HCT116 (cell line): ENCODE data around the gene NEURL2. TPM values are rescaled to one million over a fixed set of nuclear protein-coding genes. Genes with fewer than 3 reads are reported as not detected.
A peak's percentile ranks its signal among the peaks of the same experiment; 100 is the strongest.

Experiments used
- ATAC-seq: fragments of 200-7000 bp; cut with Tn5 transposase; 2 replicates; pipeline ENCODE4 v1.9.1; 2020; ENCODE audit warnings: mild to moderate bottlenecking, moderate library complexity
- BruUV-seq: library from RNA; stranded (reverse); fragments of 400-500 nt; replicated peaks from 2 replicates; lab custom pipeline; 2021; lab: Mats Ljungman, UMichigan
- CTCF ChIA-PET: fragments of 300-600 bp; sonication (Branson Sonifier 250); formaldehyde crosslinking; loops from one replicate; lab custom pipeline; 2021; ENCODE audit warnings: antibody characterized with exemption; lab: Charles Lee
- POLR2A ChIA-PET: fragments of 300-600, 350-600 bp; sonication (Branson Sonifier 250); formaldehyde crosslinking; loops from one replicate; lab custom pipeline; 2021; ENCODE audit warnings: antibody characterized with exemption; lab: Charles Lee
- RAD21 ChIA-PET, 2 experiments: fragments of 300-600 bp; sonication (Branson Sonifier 250); formaldehyde crosslinking; loops; one replicate each; lab custom pipeline; 2023; ENCODE audit warnings: low total read pairs in 2 of 2; ENCODE audit not compliant: uncharacterized antibody in 2 of 2, unreplicated experiment in 2 of 2, low non-redundant PET in 1 of 2; lab: Charles Lee
- DNase-seq: peaks from one replicate; pipeline ENCODE4 v3.0.0-alpha.2; 2010; ENCODE audit warnings: low read depth, low spot score
- H2AFZ ChIP-seq: fragments of 200-600 bp; shearing (Covaris generic), sonication (generic); 2 replicates; pipeline ENCODE4 v1.6.1; 2017; ENCODE audit warnings: low read depth, mixed run types, mixed read lengths, antibody characterized with exemption, low read length; ENCODE audit not compliant: poor library complexity, severe bottlenecking
- H3K27ac ChIP-seq: 2 replicates; pipeline ENCODE4 v1.5.1; 2012; ENCODE audit warnings: low read depth, low read length
- H3K27me3 ChIP-seq: fragments of 200-600 bp; sonication (generic); 2 replicates; pipeline ENCODE4 v1.6.1; 2016; ENCODE audit warnings: mixed run types, low read length, mixed read lengths; ENCODE audit not compliant: insufficient read depth
- H3K36me3 ChIP-seq, 2 experiments: fragments of 200-500 bp in 1 of 2; fragments of 200-600 bp in 1 of 2; sonication (Bioruptor generic) in 1 of 2; sonication (generic) in 1 of 2; 2 replicates each; pipeline versions ENCODE4 v1.5.1 to v1.6.1; 2014 to 2016; ENCODE audit warnings: low read length in 2 of 2, inconsistent platforms in 1 of 2, mixed read lengths in 1 of 2, mixed run types in 1 of 2; ENCODE audit not compliant: insufficient read depth in 2 of 2, control insufficient read depth in 1 of 2
- H3K4me1 ChIP-seq, 2 experiments: fragments of 200-600 bp in 1 of 2; sonication (generic) in 1 of 2; 2 replicates each; pipeline versions ENCODE4 v1.5.1 to v1.6.1; 2012 to 2017; ENCODE audit warnings: low read length in 2 of 2, inconsistent platforms in 1 of 2, mild to moderate bottlenecking in 1 of 2, mixed read lengths in 1 of 2, mixed run types in 1 of 2, moderate library complexity in 1 of 2; ENCODE audit not compliant: insufficient read depth in 2 of 2, control insufficient read depth in 1 of 2
- H3K4me2 ChIP-seq: fragments of 200-600 bp; sonication (generic); 2 replicates; pipeline ENCODE4 v1.6.1; 2017; ENCODE audit warnings: mixed run types, low read length, mixed read lengths
- H3K4me3 ChIP-seq, 2 experiments: fragments of 200-600 bp in 1 of 2; sonication (generic) in 1 of 2; replicated peaks in 1 of 2; 2 replicates each; pipeline ENCODE4 v1.5.1; 2011 to 2016; ENCODE audit warnings: low read length in 2 of 2, control low read depth in 1 of 2, low read depth in 1 of 2, mild to moderate bottlenecking in 1 of 2, mixed read lengths in 1 of 2, mixed run types in 1 of 2
- H3K79me2 ChIP-seq: fragments of 200-600 bp; sonication (generic); 2 replicates; pipeline ENCODE4 v1.6.1; 2017; ENCODE audit warnings: mild to moderate bottlenecking, mixed run types, low read length, moderate library complexity, mixed read lengths; ENCODE audit not compliant: insufficient read depth
- H3K9ac ChIP-seq: fragments of 200-600 bp; sonication (generic); 2 replicates; pipeline ENCODE4 v1.6.1; 2016; ENCODE audit warnings: low read length, mixed read lengths
- H3K9me2 ChIP-seq: fragments of 200-600 bp; sonication (generic), shearing (Covaris generic); 2 replicates; pipeline ENCODE4 v1.6.1; 2017; ENCODE audit warnings: mixed run types, mild to moderate bottlenecking, moderate library complexity; ENCODE audit not compliant: insufficient read depth
- H3K9me3 ChIP-seq, 2 experiments: fragments of 200-500 bp in 1 of 2; fragments of 200-600 bp in 1 of 2; sonication (Bioruptor generic) in 1 of 2; sonication (generic) in 1 of 2; 2 replicates each; pipeline ENCODE4 v1.6.1; 2014 to 2017; ENCODE audit warnings: low read length in 2 of 2, mixed read lengths in 2 of 2, inconsistent platforms in 1 of 2, low read depth in 1 of 2, mild to moderate bottlenecking in 1 of 2, mixed run types in 1 of 2, moderate library complexity in 1 of 2; ENCODE audit not compliant: control insufficient read depth in 1 of 2, insufficient read depth in 1 of 2
- H4K20me1 ChIP-seq: fragments of 200-600 bp; sonication (generic), shearing (Covaris generic); 2 replicates; pipeline ENCODE4 v1.6.1; 2017; ENCODE audit warnings: mixed run types, mild to moderate bottlenecking, moderate library complexity; ENCODE audit not compliant: insufficient read depth
- ATF3 ChIP-seq: IDR thresholded peaks from 2 replicates; pipeline ENCODE4 v1.6.1; 2012
- CBX3 ChIP-seq: IDR thresholded peaks from 2 replicates; pipeline ENCODE4 v1.6.1; 2012; ENCODE audit warnings: low read depth
- CEBPB ChIP-seq: IDR thresholded peaks from 2 replicates; pipeline ENCODE4 v1.6.1; 2012; ENCODE audit warnings: low read depth
- EGR1 ChIP-seq: IDR thresholded peaks from 2 replicates; pipeline ENCODE4 v1.6.1; 2012; ENCODE audit warnings: low read depth
- ELF1 ChIP-seq: IDR thresholded peaks from 2 replicates; pipeline ENCODE4 v1.6.1; 2012; ENCODE audit warnings: low read depth, borderline replicate concordance
- EZH2 ChIP-seq: fragments of 200-600 bp; sonication (generic); IDR thresholded peaks from 2 replicates; pipeline ENCODE4 v1.6.1; 2017; ENCODE audit warnings: antibody characterized with exemption, mixed run types
- FOSL1 ChIP-seq: IDR thresholded peaks from 2 replicates; pipeline ENCODE4 v1.6.1; 2012; ENCODE audit warnings: low read depth
- JUND ChIP-seq: IDR thresholded peaks from 2 replicates; pipeline ENCODE4 v1.6.1; 2012
- POLR2A ChIP-seq: IDR thresholded peaks from 2 replicates; pipeline ENCODE4 v1.7.0; 2011; ENCODE audit warnings: borderline replicate concordance; ENCODE audit not compliant: insufficient read depth, insufficient read length; ENCODE audit errors: extremely low read depth
- RAD21 ChIP-seq: IDR thresholded peaks from 2 replicates; pipeline ENCODE4 v1.6.1; 2012; ENCODE audit warnings: low read depth, mild to moderate bottlenecking
- SIN3A ChIP-seq: IDR thresholded peaks from 2 replicates; pipeline ENCODE4 v1.6.1; 2012; ENCODE audit warnings: low read depth
- SP1 ChIP-seq: IDR thresholded peaks from 2 replicates; pipeline ENCODE4 v1.6.1; 2012; ENCODE audit warnings: low read depth
- TCF7L2 ChIP-seq: IDR thresholded peaks from 2 replicates; pipeline ENCODE4 v1.7.0; 2011; ENCODE audit warnings: borderline replicate concordance, inconsistent platforms; ENCODE audit not compliant: insufficient read depth, insufficient read length; ENCODE audit errors: extremely low read depth
- YY1 ChIP-seq: IDR thresholded peaks from 2 replicates; pipeline ENCODE4 v1.6.1; 2011; ENCODE audit warnings: low read length, low read depth, moderate library complexity, mild to moderate bottlenecking; ENCODE audit not compliant: insufficient replicate concordance; ENCODE audit errors: extremely low read depth
- ZFX ChIP-seq: fragments of 450-650 bp; IDR thresholded peaks from 2 replicates; pipeline ENCODE4 v1.6.1; 2017
- intact Hi-C: fragments of 100-400 bp; cut with micrococcal nuclease; formaldehyde crosslinking; loops from 2 replicates; pipeline ENCODE4 v1.10.0; 2022
- total RNA-seq: library from RNA; stranded (reverse); gene quantifications from one replicate; pipeline ENCODE4 v1.2.1, GENCODE V29; 2021; ENCODE audit not compliant: unreplicated experiment
- TF ChIP-seq, protein P1 (sequence below): IDR thresholded peaks from 2 replicates; pipeline ENCODE4 v1.6.1; 2012; ENCODE audit warnings: low read depth
- TF ChIP-seq, protein P2 (sequence below): IDR thresholded peaks from 2 replicates; pipeline ENCODE4 v1.6.1; 2011; ENCODE audit warnings: mild to moderate bottlenecking, low read length, moderate library complexity; ENCODE audit not compliant: insufficient replicate concordance; ENCODE audit errors: extremely low read depth
- TF ChIP-seq, protein P3 (sequence below), 3 experiments: fragments of 200-600 bp in 1 of 3; sonication (generic) in 1 of 3; IDR thresholded peaks in 2 of 3; conservative IDR thresholded peaks in 1 of 3; 2 replicates each; pipeline ENCODE4 v1.5.1; 2012 to 2017; ENCODE audit warnings: low read depth in 2 of 3, low read length in 2 of 3, antibody characterized with exemption in 1 of 3, borderline replicate concordance in 1 of 3, control low read depth in 1 of 3, mild to moderate bottlenecking in 1 of 3, mixed read lengths in 1 of 3, mixed run types in 1 of 3, moderate library complexity in 1 of 3; ENCODE audit not compliant: insufficient read depth in 1 of 3

Gene NEURL2
- total RNA-seq, 1 experiment from 2014 or later, result 0.96 TPM

DNA sequence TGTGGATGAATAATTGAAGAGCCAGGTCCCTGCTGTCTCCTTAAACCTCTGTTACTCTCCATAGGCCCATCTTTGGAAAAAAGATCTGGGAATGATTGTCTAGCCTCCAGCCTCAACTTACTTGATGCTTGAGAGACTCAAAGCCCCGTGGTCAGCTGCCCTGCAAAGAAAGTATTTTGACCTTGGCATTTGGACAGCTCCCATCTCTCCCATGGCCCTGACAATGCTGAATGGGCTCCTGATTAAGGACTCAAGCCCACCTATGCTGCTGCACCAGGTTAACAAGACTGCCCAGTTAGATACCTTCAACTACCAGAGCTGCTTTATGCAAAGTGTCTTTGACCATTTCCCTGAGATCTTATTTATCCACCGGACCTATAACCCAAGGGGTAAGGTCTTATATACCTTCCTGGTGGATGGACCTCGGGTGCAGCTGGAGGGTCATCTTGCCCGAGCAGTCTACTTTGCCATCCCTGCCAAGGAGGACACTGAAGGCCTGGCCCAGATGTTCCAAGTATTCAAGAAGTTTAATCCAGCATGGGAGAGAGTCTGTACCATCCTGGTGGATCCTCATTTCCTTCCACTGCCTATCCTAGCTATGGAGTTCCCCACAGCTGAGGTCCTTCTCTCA, 8.4 kb downstream of the NEURL2 start:
- no peaks in the 10 kb centered on the region for H3K27me3 ChIP-seq
- H3K4me3 ChIP-seq, result no peak overlapping the region
- no peak overlapping the region for H3K27ac ChIP-seq
- H3K79me2 ChIP-seq, result peaks cover 19% of the 10 kb centered on the region
- peak overlapping the region; percentile 76; the same call in 1 of the 2 replicates for H3K4me2 ChIP-seq
- no peak overlapping the region for H2AFZ ChIP-seq
- H3K36me3 ChIP-seq, result peaks cover 8 to 18% of the 10 kb centered on the region in 2 experiments; a peak in 2 of 4 replicates
- ATAC-seq, result no peak
- H3K9me2 ChIP-seq, result no peaks in the 10 kb centered on the region
- RAD21 ChIA-PET, result no interaction called here
- CTCF ChIA-PET, result no interaction called here
- TF ChIP-seq, protein P1, sequence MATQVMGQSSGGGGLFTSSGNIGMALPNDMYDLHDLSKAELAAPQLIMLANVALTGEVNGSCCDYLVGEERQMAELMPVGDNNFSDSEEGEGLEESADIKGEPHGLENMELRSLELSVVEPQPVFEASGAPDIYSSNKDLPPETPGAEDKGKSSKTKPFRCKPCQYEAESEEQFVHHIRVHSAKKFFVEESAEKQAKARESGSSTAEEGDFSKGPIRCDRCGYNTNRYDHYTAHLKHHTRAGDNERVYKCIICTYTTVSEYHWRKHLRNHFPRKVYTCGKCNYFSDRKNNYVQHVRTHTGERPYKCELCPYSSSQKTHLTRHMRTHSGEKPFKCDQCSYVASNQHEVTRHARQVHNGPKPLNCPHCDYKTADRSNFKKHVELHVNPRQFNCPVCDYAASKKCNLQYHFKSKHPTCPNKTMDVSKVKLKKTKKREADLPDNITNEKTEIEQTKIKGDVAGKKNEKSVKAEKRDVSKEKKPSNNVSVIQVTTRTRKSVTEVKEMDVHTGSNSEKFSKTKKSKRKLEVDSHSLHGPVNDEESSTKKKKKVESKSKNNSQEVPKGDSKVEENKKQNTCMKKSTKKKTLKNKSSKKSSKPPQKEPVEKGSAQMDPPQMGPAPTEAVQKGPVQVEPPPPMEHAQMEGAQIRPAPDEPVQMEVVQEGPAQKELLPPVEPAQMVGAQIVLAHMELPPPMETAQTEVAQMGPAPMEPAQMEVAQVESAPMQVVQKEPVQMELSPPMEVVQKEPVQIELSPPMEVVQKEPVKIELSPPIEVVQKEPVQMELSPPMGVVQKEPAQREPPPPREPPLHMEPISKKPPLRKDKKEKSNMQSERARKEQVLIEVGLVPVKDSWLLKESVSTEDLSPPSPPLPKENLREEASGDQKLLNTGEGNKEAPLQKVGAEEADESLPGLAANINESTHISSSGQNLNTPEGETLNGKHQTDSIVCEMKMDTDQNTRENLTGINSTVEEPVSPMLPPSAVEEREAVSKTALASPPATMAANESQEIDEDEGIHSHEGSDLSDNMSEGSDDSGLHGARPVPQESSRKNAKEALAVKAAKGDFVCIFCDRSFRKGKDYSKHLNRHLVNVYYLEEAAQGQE, result no peak
- TF ChIP-seq YY1, result no peak
- no peak for TF ChIP-seq TCF7L2
- TF ChIP-seq FOSL1, result no peak
- no peak for TF ChIP-seq JUND
- TF ChIP-seq ATF3, result no peak
- TF ChIP-seq EGR1, result no peak
- TF ChIP-seq EZH2, result no peak
- TF ChIP-seq, protein P2, sequence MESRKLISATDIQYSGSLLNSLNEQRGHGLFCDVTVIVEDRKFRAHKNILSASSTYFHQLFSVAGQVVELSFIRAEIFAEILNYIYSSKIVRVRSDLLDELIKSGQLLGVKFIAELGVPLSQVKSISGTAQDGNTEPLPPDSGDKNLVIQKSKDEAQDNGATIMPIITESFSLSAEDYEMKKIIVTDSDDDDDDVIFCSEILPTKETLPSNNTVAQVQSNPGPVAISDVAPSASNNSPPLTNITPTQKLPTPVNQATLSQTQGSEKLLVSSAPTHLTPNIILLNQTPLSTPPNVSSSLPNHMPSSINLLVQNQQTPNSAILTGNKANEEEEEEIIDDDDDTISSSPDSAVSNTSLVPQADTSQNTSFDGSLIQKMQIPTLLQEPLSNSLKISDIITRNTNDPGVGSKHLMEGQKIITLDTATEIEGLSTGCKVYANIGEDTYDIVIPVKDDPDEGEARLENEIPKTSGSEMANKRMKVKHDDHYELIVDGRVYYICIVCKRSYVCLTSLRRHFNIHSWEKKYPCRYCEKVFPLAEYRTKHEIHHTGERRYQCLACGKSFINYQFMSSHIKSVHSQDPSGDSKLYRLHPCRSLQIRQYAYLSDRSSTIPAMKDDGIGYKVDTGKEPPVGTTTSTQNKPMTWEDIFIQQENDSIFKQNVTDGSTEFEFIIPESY, result no peak
- no peak for TF ChIP-seq RAD21
- TF ChIP-seq ZFX, result no peak
- no peak for TF ChIP-seq ELF1
- TF ChIP-seq CBX3, result no peak
- TF ChIP-seq CEBPB, result no peak
- TF ChIP-seq SIN3A, result no peak
- no peak for TF ChIP-seq SP1
- TF ChIP-seq, protein P3, sequence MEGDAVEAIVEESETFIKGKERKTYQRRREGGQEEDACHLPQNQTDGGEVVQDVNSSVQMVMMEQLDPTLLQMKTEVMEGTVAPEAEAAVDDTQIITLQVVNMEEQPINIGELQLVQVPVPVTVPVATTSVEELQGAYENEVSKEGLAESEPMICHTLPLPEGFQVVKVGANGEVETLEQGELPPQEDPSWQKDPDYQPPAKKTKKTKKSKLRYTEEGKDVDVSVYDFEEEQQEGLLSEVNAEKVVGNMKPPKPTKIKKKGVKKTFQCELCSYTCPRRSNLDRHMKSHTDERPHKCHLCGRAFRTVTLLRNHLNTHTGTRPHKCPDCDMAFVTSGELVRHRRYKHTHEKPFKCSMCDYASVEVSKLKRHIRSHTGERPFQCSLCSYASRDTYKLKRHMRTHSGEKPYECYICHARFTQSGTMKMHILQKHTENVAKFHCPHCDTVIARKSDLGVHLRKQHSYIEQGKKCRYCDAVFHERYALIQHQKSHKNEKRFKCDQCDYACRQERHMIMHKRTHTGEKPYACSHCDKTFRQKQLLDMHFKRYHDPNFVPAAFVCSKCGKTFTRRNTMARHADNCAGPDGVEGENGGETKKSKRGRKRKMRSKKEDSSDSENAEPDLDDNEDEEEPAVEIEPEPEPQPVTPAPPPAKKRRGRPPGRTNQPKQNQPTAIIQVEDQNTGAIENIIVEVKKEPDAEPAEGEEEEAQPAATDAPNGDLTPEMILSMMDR (IDR thresholded peaks at IDR 0.05 in 2 of 3, conservative IDR thresholded peaks at IDR 0.05 in 1 of 3; ENCODE audit: borderline replicate concordance in 1 of 3, insufficient read depth in 1 of 3, low read depth in 2 of 3, low read length in 2 of 3), result no peak
- no peak for TF ChIP-seq POLR2A
- intact Hi-C loops, result no loop called here
- peaks cover 16 to 27% of the 10 kb centered on the region in 2 experiments for H3K4me1 ChIP-seq
- H3K9ac ChIP-seq, result no peak overlapping the region
- no peaks in the 10 kb centered on the region for H4K20me1 ChIP-seq
- BruUV-seq, result no TSS peak
- DNase-seq, result no peak
- no peaks in the 10 kb centered on the region for H3K9me3 ChIP-seq
- POLR2A ChIA-PET, result interaction anchor here (2.3 kb wide), 1 partner anchor 25 kb away, joined by 8 read pairs; the partner anchor contains the start of genes ACOT8 and ZSWIM3
